Measurements from ENCODE around the gene MEIKIN.
"Not testable (repeated sequence)": the region's sequence is repeated elsewhere in the genome, so short reads cannot be mapped to it uniquely, and the experiment has no call there.

Gene MEIKIN

DNA sequence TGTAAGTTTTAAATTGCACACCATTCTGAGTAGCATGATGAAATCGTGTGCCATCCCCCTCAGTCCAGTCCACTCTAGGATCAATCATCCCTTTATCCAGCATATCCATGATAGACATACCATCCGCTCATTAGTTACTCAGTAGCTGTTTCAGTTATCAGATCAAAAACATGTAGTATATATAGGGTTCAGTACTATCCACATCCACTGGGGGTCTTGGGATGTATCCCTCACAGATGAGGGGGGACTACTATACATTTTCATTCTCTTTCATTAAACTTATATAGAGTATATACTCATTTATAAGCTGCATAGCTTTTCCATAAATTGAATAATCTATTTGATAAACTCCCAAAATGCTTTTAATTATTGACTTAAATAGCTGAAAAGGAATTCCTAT, 67.6 kb downstream of the MEIKIN start:
- DNase-seq (ENCODE audit: low read depth) = no peak
- no peak overlapping the region for H3K4me3 ChIP-seq (ENCODE audit: low read length)
- TF ChIP-seq, protein P1, sequence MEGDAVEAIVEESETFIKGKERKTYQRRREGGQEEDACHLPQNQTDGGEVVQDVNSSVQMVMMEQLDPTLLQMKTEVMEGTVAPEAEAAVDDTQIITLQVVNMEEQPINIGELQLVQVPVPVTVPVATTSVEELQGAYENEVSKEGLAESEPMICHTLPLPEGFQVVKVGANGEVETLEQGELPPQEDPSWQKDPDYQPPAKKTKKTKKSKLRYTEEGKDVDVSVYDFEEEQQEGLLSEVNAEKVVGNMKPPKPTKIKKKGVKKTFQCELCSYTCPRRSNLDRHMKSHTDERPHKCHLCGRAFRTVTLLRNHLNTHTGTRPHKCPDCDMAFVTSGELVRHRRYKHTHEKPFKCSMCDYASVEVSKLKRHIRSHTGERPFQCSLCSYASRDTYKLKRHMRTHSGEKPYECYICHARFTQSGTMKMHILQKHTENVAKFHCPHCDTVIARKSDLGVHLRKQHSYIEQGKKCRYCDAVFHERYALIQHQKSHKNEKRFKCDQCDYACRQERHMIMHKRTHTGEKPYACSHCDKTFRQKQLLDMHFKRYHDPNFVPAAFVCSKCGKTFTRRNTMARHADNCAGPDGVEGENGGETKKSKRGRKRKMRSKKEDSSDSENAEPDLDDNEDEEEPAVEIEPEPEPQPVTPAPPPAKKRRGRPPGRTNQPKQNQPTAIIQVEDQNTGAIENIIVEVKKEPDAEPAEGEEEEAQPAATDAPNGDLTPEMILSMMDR (conservative IDR thresholded peaks at IDR 0.05; ENCODE audit: low read length) = no peak

DNA sequence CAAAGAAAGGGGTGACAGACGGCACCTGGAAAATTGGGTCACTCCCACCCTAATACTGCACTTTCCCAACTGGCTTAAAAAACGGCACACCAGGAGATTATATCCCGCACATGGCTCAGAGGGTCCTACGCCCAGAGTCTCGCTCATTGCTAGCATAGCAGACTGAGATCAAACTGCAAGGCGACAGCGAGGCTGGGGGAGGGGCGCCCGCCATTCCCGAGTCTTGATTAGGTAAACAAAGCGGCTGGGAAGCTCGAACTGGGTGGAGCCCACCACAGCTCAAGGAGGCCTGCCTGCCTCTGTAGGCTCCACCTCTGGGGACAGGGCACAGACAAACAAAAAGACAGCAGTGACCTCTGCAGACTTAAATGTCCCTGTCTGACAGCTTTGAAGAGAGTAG, 74.2 kb downstream of the MEIKIN start:
- H3K4me3 ChIP-seq (ENCODE audit: low read length); DNase-seq (ENCODE audit: low read depth): not testable (repeated sequence)

DNA sequence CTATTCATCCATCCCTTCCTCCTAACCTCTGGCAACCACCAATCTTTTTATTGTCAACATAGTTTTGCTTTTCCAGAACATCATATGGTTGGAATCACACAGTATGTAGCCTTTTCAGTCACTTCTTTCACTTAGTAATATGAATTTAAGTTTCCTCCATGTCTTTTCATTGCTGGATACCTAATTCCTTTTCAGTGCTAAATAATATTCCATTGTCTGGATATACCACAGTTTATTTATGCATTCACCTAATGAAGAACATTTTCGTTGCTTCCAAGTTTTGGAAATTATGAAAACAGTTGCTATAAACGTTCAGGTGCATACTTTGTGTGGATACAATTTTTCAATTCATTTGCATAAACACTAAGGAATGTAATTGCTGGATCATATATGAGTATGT, 77.9 kb downstream of the MEIKIN start:
- H3K4me3 ChIP-seq (ENCODE audit: low read length) = no peak overlapping the region
- TF ChIP-seq, protein P1 (conservative IDR thresholded peaks at IDR 0.05; ENCODE audit: low read length) = no peak
- DNase-seq (ENCODE audit: low read depth) = no peak

DNA sequence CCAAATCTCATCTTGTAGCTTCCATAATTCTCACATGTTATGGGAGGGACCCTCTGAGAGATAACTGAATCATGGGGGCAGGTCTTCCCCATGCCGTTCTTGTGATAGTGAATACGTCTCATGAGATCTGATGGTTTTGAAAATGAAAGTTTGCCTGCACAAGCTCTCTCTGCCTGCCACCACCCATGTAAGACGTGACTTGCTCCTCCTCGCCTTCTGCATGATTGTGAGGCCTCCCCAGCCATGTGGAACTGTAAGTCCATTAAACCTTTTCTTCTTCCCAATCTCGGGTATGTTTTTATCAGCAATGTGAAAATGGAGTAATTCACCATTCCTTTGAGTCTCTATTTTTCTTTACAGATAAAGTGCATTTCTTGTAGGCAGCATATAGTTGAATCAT, 81.8 kb downstream of the MEIKIN start:
- no peak overlapping the region for H3K4me3 ChIP-seq (ENCODE audit: low read length)
- TF ChIP-seq, protein P1 (conservative IDR thresholded peaks at IDR 0.05; ENCODE audit: low read length) = no peak
- DNase-seq (ENCODE audit: low read depth) = no peak

DNA sequence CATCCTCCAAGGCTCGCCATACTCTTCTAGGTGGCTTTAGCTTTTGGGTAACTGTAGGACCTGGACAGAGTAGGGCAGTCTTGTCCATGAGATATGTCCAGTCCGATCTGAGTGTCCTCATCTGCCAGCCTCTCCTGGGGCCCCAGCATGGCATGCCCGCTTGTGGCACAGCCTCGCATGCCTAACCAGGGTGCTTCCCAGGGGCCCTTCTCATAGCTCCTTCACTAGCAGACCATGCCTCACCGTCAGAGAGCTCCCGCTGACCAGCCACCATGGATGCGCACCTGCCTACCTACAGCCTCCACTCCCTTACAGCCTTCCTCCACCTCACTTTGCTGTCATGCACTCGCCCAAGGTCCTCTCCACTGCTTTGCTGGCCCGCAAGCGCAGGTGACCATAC, 88.1 kb downstream of the MEIKIN start:
- DNase-seq (ENCODE audit: low read depth) = no peak
- no peak overlapping the region for H3K4me3 ChIP-seq (ENCODE audit: low read length)
- TF ChIP-seq, protein P1 (conservative IDR thresholded peaks at IDR 0.05; ENCODE audit: low read length) = no peak

DNA sequence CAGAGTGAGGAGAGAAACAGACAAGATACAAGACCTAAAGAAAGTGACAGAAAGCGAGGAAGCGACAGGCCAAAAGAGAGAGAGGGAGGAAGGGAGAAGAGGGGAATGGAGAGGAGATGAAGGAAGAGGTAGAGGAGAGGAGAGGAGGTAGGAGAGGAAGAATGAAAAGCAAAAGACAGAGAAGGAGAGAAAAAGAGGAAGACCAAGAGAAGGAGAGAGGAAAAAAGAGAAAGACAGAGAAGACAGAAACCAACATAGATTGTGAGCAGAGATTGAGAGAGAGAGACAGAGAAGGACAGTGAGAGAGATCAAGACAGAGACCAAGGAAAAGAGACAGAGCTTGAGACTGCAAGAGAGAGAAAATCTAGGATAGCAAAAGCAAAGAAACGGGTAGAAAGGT, 90.0 kb downstream of the MEIKIN start:
- H3K4me3 ChIP-seq (ENCODE audit: low read length) = no peak overlapping the region
- TF ChIP-seq, protein P1 (conservative IDR thresholded peaks at IDR 0.05; ENCODE audit: low read length) = no peak
- no peak for DNase-seq (ENCODE audit: low read depth)

DNA sequence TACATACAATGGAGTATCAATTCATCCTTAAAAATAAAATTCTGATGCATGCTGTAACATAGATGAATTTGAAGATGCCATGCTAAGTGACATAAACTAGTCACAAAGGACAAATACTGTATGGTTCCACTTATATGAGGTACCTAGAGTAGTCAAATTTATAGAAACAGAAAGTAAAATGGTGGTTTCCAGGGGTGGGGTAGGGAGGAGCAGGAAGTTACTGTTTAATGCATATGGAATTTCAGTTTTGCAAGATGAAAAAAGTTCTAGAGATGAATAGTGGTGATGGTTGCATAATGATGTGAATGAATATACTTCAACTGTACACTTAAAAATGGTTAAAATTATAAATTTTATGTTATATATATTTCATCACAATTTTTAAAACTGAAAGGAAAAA, 91.3 kb downstream of the MEIKIN start:
- TF ChIP-seq, protein P1 (conservative IDR thresholded peaks at IDR 0.05; ENCODE audit: low read length) = no peak
- no peak overlapping the region for H3K4me3 ChIP-seq (ENCODE audit: low read length)
- DNase-seq (ENCODE audit: low read depth) = no peak

DNA sequence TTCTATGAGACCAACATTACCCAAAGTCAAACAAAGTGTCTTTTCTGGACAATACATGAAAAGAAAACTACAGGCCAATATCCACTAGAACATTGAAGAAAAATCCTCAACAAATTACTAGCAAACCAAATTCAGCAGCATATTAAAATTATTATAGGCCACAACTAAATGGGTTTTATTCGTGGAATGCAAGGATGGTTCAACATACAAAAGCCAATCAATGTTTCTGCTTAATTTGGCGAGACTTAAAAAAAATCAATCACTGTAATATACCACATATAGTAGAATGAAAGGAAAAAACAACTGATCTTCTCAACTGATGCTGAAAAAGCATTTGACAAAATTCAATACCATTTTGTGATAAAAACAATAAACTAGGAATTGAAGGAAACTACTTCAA, 96.8 kb downstream of the MEIKIN start:
- DNase-seq (ENCODE audit: low read depth) = no peak
- TF ChIP-seq, protein P1 (conservative IDR thresholded peaks at IDR 0.05; ENCODE audit: low read length) = no peak
- no peak overlapping the region for H3K4me3 ChIP-seq (ENCODE audit: low read length)
